GM13977 (cell line): ENCODE results near the gene LIMK2.

ENCODE experiments used
- DNase-seq: peaks from one replicate; pipeline ENCODE4 v3.0.0; 2012; ENCODE audit warnings: low spot score
- in situ Hi-C: fragments of 300-500 bp; cut with MboI; formaldehyde crosslinking; loops from one replicate; pipeline ENCODE4 v1.12.0; 2022; ENCODE audit warnings: low sequenced_read_pairs, low pct_unique_long_range_greater_than_20kb, mixed read lengths, inconsistent platforms; ENCODE audit not compliant: unreplicated experiment
- TF ChIP-seq, protein P1 (sequence below): IDR thresholded peaks from 2 replicates; pipeline ENCODE4 v1.5.1; 2012; ENCODE audit warnings: mild to moderate bottlenecking, control low read depth; ENCODE audit not compliant: insufficient read depth; ENCODE audit errors: extremely low read depth, missing control alignments

Gene LIMK2

DNA sequence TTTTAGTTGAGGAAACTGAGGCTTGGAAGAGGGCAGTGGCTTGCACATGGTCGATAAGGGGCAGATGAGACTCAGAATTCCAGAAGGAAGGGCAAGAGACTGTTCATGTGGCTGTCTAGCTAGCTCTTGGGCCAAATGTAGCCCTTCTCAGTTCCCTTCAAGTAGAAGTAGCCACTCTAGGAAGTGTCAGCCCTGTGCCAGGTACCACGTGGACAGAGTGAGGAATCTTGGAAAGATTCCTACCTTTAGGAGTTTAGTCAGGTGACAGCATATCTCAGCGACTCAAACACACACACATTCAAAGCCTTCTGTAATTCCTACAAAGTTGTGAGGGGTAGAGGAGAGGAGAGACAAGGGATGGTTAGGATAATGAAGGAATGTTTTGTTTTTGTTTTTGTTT is 61.9 kb downstream of the LIMK2 start:
- no peak for DNase-seq
- in situ Hi-C loops, result no loop called here
- TF ChIP-seq, protein P1, sequence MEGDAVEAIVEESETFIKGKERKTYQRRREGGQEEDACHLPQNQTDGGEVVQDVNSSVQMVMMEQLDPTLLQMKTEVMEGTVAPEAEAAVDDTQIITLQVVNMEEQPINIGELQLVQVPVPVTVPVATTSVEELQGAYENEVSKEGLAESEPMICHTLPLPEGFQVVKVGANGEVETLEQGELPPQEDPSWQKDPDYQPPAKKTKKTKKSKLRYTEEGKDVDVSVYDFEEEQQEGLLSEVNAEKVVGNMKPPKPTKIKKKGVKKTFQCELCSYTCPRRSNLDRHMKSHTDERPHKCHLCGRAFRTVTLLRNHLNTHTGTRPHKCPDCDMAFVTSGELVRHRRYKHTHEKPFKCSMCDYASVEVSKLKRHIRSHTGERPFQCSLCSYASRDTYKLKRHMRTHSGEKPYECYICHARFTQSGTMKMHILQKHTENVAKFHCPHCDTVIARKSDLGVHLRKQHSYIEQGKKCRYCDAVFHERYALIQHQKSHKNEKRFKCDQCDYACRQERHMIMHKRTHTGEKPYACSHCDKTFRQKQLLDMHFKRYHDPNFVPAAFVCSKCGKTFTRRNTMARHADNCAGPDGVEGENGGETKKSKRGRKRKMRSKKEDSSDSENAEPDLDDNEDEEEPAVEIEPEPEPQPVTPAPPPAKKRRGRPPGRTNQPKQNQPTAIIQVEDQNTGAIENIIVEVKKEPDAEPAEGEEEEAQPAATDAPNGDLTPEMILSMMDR, result no peak

GRCh38 chr22:31275018-31275417 is 62.9 kb downstream of the LIMK2 start:
- no peak for DNase-seq
- TF ChIP-seq, protein P1, result no peak
- in situ Hi-C loops, result no loop called here

DNA sequence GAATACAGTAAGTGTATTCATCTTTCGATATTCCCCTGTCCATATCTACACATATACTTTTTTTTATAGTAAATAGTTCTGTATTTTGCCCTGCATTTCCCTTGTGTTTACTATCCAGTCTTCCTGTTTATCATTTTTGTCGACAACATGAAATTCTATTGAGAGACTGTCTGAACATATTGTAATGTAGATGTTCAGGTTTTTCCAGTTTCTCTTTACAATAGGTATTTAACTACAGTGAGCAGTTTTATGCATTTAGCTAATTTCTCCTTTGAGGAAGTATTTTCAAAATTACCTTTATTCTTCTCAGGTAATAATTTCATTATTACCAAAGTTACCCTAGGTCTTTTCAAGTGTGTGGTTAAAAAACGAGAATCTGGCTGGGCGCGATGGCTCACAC is 63.5 kb downstream of the LIMK2 start:
- in situ Hi-C loops, result no loop called here
- DNase-seq, result no peak
- TF ChIP-seq, protein P1, result no peak

DNA sequence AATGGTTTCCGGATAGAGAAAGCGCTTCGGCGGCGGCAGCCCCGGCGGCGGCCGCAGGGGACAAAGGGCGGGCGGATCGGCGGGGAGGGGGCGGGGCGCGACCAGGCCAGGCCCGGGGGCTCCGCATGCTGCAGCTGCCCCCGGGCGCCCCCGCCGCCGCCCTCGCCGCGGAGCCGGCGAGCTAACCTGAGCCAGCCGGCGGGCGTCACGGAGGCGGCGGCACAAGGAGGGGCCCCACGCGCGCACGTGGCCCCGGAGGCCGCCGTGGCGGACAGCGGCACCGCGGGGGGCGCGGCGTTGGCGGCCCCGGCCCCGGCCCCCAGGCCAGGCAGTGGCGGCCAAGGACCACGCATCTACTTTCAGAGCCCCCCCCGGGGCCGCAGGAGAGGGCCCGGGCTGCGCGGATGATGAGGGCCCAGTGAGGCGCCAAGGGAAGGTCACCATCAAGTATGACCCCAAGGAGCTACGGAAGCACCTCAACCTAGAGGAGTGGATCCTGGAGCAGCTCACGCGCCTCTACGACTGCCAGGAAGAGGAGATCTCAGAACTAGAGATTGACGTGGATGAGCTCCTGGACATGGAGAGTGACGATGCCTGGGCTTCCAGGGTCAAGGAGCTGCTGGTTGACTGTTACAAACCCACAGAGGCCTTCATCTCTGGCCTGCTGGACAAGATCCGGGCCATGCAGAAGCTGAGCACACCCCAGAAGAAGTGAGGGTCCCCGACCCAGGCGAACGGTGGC is 64.5 kb downstream of the LIMK2 start:
- DNase-seq, result no peak
- in situ Hi-C loops, result no loop called here
- TF ChIP-seq, protein P1, result no peak

- in situ Hi-C loops, result no loop called here
- no peak for DNase-seq
- TF ChIP-seq, protein P1, result no peak
Measured at GRCh38 chr22:31277741-31278140, 65.6 kb downstream of the LIMK2 start.

DNA sequence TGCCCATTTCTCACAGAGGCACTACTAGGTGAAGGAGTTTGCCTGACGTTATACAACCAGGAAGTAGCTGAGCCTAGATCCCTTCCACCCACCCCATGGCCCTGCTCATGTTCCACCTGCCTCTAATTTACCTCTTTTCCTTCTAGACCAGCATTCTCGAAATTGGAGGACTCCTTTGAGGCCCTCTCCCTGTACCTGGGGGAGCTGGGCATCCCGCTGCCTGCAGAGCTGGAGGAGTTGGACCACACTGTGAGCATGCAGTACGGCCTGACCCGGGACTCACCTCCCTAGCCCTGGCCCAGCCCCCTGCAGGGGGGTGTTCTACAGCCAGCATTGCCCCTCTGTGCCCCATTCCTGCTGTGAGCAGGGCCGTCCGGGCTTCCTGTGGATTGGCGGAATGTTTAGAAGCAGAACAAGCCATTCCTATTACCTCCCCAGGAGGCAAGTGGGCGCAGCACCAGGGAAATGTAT is 66.1 kb downstream of the LIMK2 start:
- in situ Hi-C loops, result no loop called here

More for the DNA sequence above, 66.1 kb downstream of the LIMK2 start:
- DNase-seq, result no peak
- TF ChIP-seq, protein P1, result no peak
